HepG2 (cell line): ENCODE data around the gene PKD1L1. TPM values are rescaled to one million over a fixed set of nuclear protein-coding genes. Genes with fewer than 3 reads are reported as not detected.

Experiments used
- FOSL2 ChIP-seq: sonication (generic); formaldehyde crosslinking; IDR thresholded peaks from 2 replicates; pipeline ENCODE4 v1.4.0; 2020; ENCODE audit warnings: missing genetic modification reagents
- HNF1A ChIP-seq, 2 experiments: sonication (generic) in 1 of 2; formaldehyde crosslinking in 1 of 2; IDR thresholded peaks; 2 replicates each; pipeline versions ENCODE4 v1.4.0 to v1.6.1; 2016 to 2020; ENCODE audit warnings: borderline replicate concordance in 1 of 2, low read depth in 1 of 2, mild to moderate bottlenecking in 1 of 2, missing genetic modification reagents in 1 of 2
- JUND ChIP-seq: sonication (generic); formaldehyde crosslinking; IDR thresholded peaks from 2 replicates; pipeline ENCODE4 v1.8.0; 2022; ENCODE audit warnings: mild to moderate bottlenecking, missing genetic modification reagents
- NFE2L1 ChIP-seq: sonication (generic); formaldehyde crosslinking; IDR thresholded peaks from 2 replicates; pipeline ENCODE4 v1.4.0; 2020; ENCODE audit warnings: missing genetic modification reagents, mild to moderate bottlenecking, borderline replicate concordance
- NR2F2 ChIP-seq: IDR thresholded peaks from 2 replicates; pipeline ENCODE4 v1.6.1; 2012; ENCODE audit warnings: low read depth, inconsistent platforms, borderline replicate concordance
- SAP130 ChIP-seq: IDR thresholded peaks from 2 replicates; pipeline ENCODE4 v1.6.1; 2016; ENCODE audit warnings: low read depth
- TBX3 ChIP-seq: fragments of 450-650 bp; IDR thresholded peaks from 2 replicates; pipeline ENCODE4 v1.6.1; 2017; ENCODE audit warnings: antibody characterized with exemption, mild to moderate bottlenecking, inconsistent platforms, borderline replicate concordance
- ZNF260 ChIP-seq: sonication (generic); formaldehyde crosslinking; IDR thresholded peaks from 2 replicates; pipeline ENCODE4 v1.4.0; 2020; ENCODE audit warnings: missing genetic modification reagents, low read depth, mild to moderate bottlenecking, borderline replicate concordance
- ZNF263 ChIP-seq: sonication (generic); formaldehyde crosslinking; IDR thresholded peaks from 2 replicates; pipeline ENCODE4 v1.4.0; 2020; ENCODE audit warnings: missing genetic modification reagents
- ZNF710 ChIP-seq: sonication (generic); formaldehyde crosslinking; IDR thresholded peaks from 2 replicates; pipeline ENCODE4 v1.5.0; 2020; ENCODE audit warnings: mild to moderate bottlenecking, missing genetic modification reagents, borderline replicate concordance
- ZSCAN25 ChIP-seq: sonication (generic); formaldehyde crosslinking; IDR thresholded peaks from 2 replicates; pipeline ENCODE4 v1.8.0; 2022; ENCODE audit warnings: mild to moderate bottlenecking, missing genetic modification reagents
- polyA plus RNA-seq, 8 experiments: library from polyadenylated mRNA; depleted of rRNA in 3 of 8; stranded (reverse) in 7 of 8; unstranded in 1 of 8; fragments of >200 nt; fragmentation: Illumina TruSeq in 4 of 8; extraction: Trizol in 4 of 8; gene quantifications; 2 replicates each; pipeline versions ENCODE4 v1.2.1 to v1.2.3, GENCODE V29; 2011 to 2016; ENCODE audit warnings: low read depth in 4 of 8, missing spikeins in 1 of 8, mixed read lengths in 1 of 8; ENCODE audit not compliant: insufficient read depth in 1 of 8
- total RNA-seq, 5 experiments: library from RNA; depleted of rRNA; stranded (reverse); fragments of >200 nt; fragmentation: Illumina TruSeq; extraction: Trizol; gene quantifications; 2 replicates each; pipeline ENCODE4 v1.2.3, GENCODE V29; 2016; ENCODE audit warnings: low read depth in 1 of 5
- TF ChIP-seq, protein P1 (sequence below): sonication (generic); formaldehyde crosslinking; IDR thresholded peaks from 2 replicates; pipeline ENCODE4 v1.4.0; 2020; ENCODE audit warnings: missing genetic modification reagents
- TF ChIP-seq, protein P2 (sequence below): IDR thresholded peaks from 2 replicates; pipeline ENCODE4 v1.6.1; 2016; ENCODE audit warnings: low read depth, missing genetic modification reagents, missing compliant biosample characterization

Gene PKD1L1
- total and polyA plus RNA-seq, 2 of the 13 experiments (the other 11 are each of a cell fraction or from before 2014, with no cell fraction given) = 0.01 TPM; not detected in 1

- TF ChIP-seq, protein P1, sequence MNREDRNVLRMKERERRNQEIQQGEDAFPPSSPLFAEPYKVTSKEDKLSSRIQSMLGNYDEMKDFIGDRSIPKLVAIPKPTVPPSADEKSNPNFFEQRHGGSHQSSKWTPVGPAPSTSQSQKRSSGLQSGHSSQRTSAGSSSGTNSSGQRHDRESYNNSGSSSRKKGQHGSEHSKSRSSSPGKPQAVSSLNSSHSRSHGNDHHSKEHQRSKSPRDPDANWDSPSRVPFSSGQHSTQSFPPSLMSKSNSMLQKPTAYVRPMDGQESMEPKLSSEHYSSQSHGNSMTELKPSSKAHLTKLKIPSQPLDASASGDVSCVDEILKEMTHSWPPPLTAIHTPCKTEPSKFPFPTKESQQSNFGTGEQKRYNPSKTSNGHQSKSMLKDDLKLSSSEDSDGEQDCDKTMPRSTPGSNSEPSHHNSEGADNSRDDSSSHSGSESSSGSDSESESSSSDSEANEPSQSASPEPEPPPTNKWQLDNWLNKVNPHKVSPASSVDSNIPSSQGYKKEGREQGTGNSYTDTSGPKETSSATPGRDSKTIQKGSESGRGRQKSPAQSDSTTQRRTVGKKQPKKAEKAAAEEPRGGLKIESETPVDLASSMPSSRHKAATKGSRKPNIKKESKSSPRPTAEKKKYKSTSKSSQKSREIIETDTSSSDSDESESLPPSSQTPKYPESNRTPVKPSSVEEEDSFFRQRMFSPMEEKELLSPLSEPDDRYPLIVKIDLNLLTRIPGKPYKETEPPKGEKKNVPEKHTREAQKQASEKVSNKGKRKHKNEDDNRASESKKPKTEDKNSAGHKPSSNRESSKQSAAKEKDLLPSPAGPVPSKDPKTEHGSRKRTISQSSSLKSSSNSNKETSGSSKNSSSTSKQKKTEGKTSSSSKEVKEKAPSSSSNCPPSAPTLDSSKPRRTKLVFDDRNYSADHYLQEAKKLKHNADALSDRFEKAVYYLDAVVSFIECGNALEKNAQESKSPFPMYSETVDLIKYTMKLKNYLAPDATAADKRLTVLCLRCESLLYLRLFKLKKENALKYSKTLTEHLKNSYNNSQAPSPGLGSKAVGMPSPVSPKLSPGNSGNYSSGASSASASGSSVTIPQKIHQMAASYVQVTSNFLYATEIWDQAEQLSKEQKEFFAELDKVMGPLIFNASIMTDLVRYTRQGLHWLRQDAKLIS (CRISPR knock-in tag) = no peak
- TF ChIP-seq, protein P2, sequence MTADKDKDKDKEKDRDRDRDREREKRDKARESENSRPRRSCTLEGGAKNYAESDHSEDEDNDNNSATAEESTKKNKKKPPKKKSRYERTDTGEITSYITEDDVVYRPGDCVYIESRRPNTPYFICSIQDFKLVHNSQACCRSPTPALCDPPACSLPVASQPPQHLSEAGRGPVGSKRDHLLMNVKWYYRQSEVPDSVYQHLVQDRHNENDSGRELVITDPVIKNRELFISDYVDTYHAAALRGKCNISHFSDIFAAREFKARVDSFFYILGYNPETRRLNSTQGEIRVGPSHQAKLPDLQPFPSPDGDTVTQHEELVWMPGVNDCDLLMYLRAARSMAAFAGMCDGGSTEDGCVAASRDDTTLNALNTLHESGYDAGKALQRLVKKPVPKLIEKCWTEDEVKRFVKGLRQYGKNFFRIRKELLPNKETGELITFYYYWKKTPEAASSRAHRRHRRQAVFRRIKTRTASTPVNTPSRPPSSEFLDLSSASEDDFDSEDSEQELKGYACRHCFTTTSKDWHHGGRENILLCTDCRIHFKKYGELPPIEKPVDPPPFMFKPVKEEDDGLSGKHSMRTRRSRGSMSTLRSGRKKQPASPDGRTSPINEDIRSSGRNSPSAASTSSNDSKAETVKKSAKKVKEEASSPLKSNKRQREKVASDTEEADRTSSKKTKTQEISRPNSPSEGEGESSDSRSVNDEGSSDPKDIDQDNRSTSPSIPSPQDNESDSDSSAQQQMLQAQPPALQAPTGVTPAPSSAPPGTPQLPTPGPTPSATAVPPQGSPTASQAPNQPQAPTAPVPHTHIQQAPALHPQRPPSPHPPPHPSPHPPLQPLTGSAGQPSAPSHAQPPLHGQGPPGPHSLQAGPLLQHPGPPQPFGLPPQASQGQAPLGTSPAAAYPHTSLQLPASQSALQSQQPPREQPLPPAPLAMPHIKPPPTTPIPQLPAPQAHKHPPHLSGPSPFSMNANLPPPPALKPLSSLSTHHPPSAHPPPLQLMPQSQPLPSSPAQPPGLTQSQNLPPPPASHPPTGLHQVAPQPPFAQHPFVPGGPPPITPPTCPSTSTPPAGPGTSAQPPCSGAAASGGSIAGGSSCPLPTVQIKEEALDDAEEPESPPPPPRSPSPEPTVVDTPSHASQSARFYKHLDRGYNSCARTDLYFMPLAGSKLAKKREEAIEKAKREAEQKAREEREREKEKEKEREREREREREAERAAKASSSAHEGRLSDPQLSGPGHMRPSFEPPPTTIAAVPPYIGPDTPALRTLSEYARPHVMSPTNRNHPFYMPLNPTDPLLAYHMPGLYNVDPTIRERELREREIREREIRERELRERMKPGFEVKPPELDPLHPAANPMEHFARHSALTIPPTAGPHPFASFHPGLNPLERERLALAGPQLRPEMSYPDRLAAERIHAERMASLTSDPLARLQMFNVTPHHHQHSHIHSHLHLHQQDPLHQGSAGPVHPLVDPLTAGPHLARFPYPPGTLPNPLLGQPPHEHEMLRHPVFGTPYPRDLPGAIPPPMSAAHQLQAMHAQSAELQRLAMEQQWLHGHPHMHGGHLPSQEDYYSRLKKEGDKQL (CRISPR knock-in tag) = no peak
- TF ChIP-seq TBX3 (no peak), ZSCAN25 (CRISPR knock-in tag) (no peak), FOSL2 (CRISPR knock-in tag) (peak; percentile 53), SAP130 (CRISPR knock-in tag) (no peak), HNF1A (IDR thresholded peaks at IDR 0.05; ENCODE audit: low read depth) (peak; percentile 51; the same call in 1 of the 2 replicates), HNF1A (CRISPR knock-in tag; IDR thresholded peaks at IDR 0.05; ENCODE audit: borderline replicate concordance) (0 out of 2 replicates have a peak, but pooled peaks have one; percentile 47), ZNF260 (no peak), JUND (CRISPR knock-in tag) (no peak), NFE2L1 (CRISPR knock-in tag) (no peak), ZNF710 (CRISPR knock-in tag) (peak; percentile 66; the same call in 1 of the 2 replicates), NR2F2 (0 out of 2 replicates have a peak, but pooled peaks have one; percentile 25), ZNF263 (CRISPR knock-in tag) (no peak)
Measured at GRCh38 chr7:47778153-47778661, 170.1 kb downstream of the PKD1L1 start (continued).
